Activated gamma-delta T cell treated with anti-CD3 and anti-CD28 coated beads, Interleukin-2, amount 50 U/mL, for 16 hours (primary cell): ENCODE results near the gene CD9.
A peak's percentile ranks its signal among the peaks of the same experiment; 100 is the strongest.
"Not testable (repeated sequence)": the region's sequence is repeated elsewhere in the genome, so short reads cannot be mapped to it uniquely, and the experiment has no call there.

ENCODE experiments used
- DNase-seq: peaks from one replicate; pipeline ENCODE4 v3.0.0-alpha.2; 2020; ENCODE audit warnings: low read depth

The CD9 gene

DNA sequence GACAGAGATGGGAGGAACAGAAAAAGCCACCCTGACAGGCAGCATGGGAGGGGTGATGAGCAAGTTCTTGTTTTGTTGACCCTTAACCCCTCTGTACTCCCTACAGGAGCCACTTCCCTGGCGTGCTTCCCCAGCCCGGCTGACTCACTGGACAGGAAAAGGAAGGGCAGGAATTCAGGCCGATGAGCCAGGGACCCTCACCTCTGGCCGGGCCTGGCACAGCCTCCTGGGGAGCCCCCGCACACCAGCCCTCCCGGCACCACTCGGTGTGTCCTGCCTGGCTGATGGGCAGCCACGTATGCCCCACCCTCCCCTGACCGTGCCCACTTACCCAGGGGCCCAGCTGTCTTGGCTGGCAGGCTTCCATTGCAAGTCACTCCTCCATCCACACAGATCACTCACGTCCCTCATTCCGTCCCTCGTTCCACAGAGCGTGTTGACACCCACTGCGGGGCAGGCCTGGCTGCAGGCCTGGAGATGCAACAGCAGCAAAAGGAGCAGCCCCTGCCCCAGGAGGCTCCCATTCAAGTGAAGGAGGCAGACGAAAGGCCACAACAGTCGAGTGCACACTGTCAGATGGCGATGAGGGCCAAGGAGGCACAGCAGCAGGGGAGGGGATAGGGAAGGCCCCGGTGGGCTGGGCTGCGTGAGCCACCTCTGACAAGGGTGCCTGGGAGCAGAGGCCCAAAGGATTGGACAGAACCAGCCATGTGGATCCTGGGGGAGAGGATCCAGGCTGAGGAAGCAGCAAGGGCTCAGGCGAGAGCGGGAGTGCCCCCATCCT is 19.7 kb upstream of the CD9 start:
- no peak for DNase-seq

GRCh38 chr12:6181166-6181565 is 19.0 kb upstream of the CD9 start:
- DNase-seq: no peak

DNA sequence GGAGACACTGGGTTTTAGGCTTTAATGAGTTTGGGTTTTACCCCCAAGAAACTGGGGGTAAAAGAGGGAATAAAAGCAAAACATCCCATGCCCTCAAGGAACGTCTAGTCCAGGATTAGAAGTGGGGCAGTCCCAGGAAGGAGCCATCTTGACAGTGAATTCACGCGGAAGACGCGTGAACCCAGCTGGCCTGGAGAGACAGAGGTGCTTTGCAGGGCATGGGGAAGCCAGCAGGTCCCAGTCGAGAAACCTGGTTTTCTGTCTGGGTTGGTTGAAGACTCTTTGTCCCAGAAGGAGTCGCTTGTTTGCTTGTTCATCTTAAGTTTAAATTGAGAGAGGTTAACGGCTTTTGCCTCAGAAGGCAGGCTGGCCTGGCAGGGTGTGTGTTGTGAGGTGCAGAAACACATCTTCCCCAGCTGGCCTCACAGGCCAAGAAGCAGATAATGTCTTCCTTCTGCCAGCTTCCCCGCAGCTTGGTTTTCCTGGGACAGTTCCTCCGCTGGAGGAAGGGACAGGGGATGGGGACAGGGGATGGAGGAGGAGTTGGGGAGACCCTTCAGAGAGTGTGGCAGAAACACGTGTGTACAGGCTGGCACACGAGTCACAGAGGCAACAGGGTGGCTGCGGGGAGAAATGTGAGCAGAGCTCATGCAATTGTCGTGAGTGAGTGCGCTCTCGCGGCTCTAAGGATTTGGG is 18.5 kb upstream of the CD9 start:
- DNase-seq: no peak

- DNase-seq: no peak
These were observed 17.8 kb upstream of the CD9 start for GRCh38 chr12:6182279-6182898.

- no peak for DNase-seq
These were observed 16.3 kb upstream of the CD9 start for GRCh38 chr12:6183689-6184428.

DNA sequence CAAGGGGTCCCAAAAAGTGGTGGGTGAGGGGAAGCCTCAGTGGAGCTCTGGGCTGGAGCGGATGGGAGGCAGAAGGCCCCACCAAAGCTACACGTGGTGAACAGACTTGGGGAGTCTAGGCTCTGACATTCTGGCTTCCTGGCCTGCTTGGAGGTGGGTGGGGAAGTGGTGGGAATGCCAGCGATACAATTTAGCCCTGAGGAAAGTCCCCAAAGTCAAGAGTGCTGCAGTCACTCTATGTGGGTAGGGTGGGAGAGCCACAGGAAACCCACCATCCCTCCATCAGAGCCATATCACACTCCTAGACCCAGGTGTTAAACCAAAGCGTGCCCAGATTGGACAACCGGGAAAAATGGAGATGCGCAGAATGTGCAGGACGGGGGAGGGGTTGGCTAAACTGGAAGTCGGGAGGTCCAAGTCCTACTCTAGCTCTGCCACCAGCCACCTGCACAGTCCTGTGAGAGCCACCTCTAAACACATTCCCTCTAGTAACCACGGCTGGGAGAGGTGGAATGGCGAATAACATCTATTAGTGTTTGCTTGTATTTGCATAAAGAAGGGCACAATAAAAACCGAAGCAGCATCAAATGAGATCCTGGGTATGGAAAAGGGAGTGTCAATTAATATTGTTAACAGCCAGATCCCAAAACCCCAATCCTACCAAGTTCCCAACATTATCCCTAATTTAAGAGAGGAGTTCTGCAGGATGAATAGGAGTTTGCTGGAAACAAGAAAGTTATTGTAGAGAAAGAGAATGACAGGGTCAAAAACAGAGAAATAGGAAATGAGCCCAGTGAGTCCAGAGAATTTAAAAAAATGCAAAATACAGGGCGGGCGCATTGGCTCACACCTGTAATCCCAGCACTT is 14.0 kb upstream of the CD9 start:
- no peak for DNase-seq

DNA sequence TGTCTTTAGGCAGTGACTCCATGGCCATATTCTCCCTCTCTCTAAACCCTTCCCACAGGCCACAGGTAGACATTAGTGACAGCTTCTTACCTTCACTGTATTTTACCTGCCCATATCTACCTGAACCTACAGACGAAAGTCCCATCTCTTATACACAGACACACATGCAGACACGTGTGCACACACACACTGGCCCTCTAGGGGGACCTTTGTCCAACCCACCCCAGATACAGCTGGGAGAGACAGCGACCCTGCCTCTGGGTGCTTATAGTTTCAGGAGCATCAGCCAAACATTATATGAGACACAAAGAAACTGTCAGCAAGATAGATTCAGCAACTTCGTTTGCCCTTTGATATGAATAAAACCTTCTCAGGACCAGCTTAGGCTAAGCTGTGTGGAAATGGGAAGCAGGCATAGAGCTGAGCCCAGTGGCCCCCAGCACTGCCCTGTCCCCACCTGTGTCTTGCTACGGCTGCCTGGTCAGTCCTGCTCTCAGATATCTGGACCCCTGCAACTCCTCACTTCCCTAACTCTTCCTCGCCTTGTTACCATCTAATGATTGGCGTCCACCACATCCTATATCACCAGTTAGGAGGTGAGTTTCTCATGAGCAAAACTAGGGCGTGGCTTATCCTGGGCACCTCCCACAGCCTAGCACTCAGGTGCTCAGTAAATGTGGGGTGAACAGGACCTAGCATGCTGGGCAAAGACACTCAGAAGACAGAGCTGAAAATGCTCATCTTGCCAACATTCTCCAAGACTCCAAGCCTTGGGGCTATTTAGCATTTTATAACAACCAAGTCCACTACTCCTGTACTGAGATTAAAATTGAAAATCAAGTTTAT is 12.0 kb upstream of the CD9 start:
- no peak for DNase-seq

- DNase-seq: no peak
These were observed 11.2 kb upstream of the CD9 start for GRCh38 chr12:6189028-6189427.

DNA sequence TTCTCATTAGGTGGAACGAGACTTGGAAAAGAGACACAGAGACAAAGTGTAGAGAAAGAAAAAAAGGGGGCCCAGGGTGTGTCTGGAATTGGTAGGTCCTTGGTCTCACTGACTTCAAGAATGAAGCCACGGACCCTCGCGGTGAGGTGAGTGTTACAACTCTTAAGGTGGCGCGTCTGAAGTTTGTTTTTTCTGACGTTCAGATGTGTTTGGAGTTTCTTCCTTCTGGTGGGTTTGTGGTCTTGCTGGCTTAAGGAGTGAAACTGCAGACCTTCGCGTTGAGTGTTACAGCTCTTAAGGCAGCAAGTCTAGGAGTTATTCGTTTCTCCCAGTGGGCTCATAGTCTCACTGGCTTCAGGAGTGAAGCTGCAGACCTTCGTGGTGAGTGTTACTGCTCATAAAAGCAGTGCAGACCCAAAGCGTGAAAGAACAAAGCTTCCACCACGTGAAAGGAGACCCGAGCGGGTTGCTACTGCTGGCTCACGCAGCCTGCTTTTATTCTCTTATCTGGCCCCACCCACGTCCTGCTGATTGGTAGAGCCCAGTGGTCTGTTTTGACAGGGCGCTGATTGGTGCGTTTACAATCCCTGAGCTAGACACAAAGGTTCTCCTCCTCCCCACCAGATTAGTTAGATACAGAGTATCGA is 10.1 kb upstream of the CD9 start:
- not testable (repeated sequence) for DNase-seq

GRCh38 chr12:6190767-6191530 is 9.3 kb upstream of the CD9 start:
- not testable (repeated sequence) for DNase-seq

DNA sequence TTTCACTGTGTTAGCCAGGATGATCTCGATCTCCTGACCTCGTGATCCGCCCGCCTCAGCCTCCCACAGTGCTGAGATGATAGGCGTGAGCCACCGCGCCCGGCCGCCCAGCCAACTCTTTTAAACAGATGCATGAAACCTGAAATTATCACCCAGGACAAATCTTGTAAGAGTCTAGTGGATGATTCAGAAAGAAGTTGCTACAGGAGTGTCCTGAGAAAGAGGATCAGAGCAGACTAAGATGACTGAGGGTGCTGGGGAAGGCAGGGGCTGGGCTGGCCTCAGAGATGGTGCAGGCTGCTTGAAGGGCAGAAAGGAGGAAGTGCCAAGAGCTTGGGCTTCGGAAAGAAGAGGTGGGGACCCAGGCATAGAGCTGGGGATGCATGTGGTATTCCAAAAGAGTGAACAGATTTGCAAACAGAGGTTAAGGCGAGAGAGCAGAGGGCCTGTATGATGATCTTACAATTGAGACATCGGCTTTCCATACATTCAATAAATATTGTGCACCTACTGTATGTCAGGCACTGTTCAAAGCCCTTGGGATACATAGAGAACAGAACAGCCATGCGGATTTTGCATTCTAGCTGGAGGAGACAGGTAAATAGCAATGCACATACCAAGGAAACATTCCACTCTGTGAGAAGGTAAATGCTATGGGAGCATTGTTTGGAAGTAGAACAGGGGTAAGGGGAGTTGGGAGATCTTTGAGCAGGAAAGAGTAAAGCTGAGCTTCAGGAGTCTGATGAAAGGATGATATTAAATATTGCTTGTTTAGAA is 7.4 kb upstream of the CD9 start:
- no peak for DNase-seq

GRCh38 chr12:6193853-6194815 is 6.1 kb upstream of the CD9 start:
- no peak for DNase-seq

- peak; percentile 67 for DNase-seq
These were observed 4.3 kb upstream of the CD9 start for GRCh38 chr12:6195665-6196535.

DNA sequence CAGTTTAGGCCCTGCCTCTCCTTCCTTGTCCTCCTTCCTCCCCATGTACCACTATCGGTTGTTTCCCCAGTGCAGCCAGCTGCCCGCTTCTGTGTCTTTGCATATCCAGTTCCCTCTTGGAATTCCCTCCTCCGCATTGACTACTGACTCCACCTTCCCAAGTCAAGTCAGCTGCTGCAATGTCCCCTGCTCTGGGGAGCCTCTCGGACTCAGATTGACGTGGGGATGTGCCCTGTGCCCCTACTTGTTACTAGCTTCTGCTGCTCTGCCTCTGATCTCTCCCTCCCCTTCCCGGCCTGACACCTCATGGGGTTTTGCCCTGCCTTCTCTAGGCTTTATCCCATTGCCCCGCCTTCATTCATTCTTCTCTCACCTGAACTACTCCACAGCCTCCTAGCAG is 2.1 kb upstream of the CD9 start:
- DNase-seq: no peak

- DNase-seq: no peak
These were observed 1.6 kb upstream of the CD9 start for GRCh38 chr12:6198556-6198955.

DNA sequence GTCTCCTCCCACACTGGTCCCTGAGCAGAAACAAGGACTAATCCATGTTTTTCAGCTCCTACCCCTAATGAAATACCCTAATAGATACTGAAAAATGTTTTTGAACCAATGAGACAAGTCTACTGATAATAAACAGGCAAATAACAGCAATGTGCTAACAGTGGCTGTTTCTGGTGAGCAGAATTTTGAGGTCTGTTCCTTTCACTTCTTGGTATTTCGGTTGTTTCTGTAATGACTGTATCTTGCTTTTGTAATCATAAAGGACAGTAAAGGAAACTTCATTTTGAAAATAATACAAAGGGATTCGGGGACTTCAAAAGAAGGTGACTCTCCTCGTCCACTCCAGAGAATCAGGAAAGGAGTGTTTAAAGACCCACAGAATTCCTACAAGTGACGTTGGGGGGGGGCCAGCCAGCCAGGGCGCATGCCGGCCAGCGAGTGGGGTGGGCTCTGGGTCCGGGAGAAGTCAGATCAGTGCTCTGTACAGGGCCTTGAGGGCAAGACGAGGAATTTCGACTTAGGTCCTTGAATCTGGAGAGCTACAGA is 1.1 kb upstream of the CD9 start:
- no peak for DNase-seq
